WTC11 (cell line): Measurements from ENCODE around the gene SPATA9.

Experiments used
- CREB1 ChIP-seq: sonication (generic); formaldehyde crosslinking; IDR thresholded peaks from 2 replicates; pipeline ENCODE4 v1.8.0; 2023; ENCODE audit warnings: mild to moderate bottlenecking, missing genetic modification reagents
- CTCF ChIP-seq: fragments of 200-600 bp; IDR thresholded peaks from 2 replicates; pipeline ENCODE4 v1.8.0; 2022; ENCODE audit warnings: antibody characterized with exemption
- E2F4 ChIP-seq: sonication (generic); formaldehyde crosslinking; IDR thresholded peaks from 2 replicates; pipeline ENCODE4 v1.8.1; 2022; ENCODE audit warnings: low read depth, mild to moderate bottlenecking, moderate library complexity, missing genetic modification reagents, borderline replicate concordance
- ESRRA ChIP-seq: sonication (generic); formaldehyde crosslinking; IDR thresholded peaks from 2 replicates; pipeline ENCODE4 v1.8.1; 2022; ENCODE audit warnings: mild to moderate bottlenecking, missing genetic modification reagents, borderline replicate concordance
- JUN ChIP-seq: sonication (generic); formaldehyde crosslinking; IDR thresholded peaks from 2 replicates; pipeline ENCODE4 v1.8.0; 2023; ENCODE audit warnings: mild to moderate bottlenecking, missing genetic modification reagents
- SOX15 ChIP-seq: fragments of 250-450 bp; sonication (Bioruptor Pico); IDR thresholded peaks from 2 replicates; pipeline ENCODE4 v1.9.0; 2021; ENCODE audit warnings: mild to moderate bottlenecking
- TF ChIP-seq, protein P1 (sequence below): sonication (generic); formaldehyde crosslinking; IDR thresholded peaks from 2 replicates; pipeline ENCODE4 v1.8.0; 2022; ENCODE audit warnings: mild to moderate bottlenecking, missing genetic modification reagents
- TF ChIP-seq, protein P2 (sequence below): sonication (generic); formaldehyde crosslinking; IDR thresholded peaks from 2 replicates; pipeline ENCODE4 v1.8.1; 2023; ENCODE audit warnings: mild to moderate bottlenecking, missing genetic modification reagents

DNA sequence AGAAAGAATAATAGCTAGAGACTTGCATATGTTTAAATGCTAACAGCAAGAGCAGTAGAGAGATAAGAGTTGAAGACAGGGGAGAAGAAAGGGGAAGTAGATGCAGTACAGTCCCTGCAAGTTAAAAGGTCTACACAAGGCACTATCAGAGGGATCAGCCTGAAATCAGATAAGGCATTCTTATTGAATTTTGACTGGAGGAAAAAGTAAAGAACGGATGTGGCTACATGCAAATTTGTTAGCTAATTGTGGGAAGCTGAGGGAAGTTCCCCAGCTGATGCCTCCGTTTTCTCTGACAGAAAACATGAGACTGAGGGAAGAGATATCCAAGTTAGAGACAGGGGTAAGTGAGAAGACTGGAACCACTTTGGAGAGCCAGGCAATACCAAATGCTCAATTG lies 35.4 kb upstream of the SPATA9 start:
- no peak for TF ChIP-seq CTCF
- TF ChIP-seq E2F4 (CRISPR knock-in tag), result no peak
- TF ChIP-seq, protein P1, sequence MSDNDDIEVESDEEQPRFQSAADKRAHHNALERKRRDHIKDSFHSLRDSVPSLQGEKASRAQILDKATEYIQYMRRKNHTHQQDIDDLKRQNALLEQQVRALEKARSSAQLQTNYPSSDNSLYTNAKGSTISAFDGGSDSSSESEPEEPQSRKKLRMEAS (CRISPR knock-in tag), result no peak
- TF ChIP-seq CREB1 (CRISPR knock-in tag), result no peak
- no peak for TF ChIP-seq SOX15 (CRISPR knock-in tag)
- TF ChIP-seq, protein P2, sequence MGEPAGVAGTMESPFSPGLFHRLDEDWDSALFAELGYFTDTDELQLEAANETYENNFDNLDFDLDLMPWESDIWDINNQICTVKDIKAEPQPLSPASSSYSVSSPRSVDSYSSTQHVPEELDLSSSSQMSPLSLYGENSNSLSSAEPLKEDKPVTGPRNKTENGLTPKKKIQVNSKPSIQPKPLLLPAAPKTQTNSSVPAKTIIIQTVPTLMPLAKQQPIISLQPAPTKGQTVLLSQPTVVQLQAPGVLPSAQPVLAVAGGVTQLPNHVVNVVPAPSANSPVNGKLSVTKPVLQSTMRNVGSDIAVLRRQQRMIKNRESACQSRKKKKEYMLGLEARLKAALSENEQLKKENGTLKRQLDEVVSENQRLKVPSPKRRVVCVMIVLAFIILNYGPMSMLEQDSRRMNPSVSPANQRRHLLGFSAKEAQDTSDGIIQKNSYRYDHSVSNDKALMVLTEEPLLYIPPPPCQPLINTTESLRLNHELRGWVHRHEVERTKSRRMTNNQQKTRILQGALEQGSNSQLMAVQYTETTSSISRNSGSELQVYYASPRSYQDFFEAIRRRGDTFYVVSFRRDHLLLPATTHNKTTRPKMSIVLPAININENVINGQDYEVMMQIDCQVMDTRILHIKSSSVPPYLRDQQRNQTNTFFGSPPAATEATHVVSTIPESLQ, result no peak
- no peak for TF ChIP-seq JUN
- no peak for TF ChIP-seq ESRRA (CRISPR knock-in tag)
